ELF-1 (cell line): ENCODE results near the gene SYT17.
"Not testable (repeated sequence)": the region's sequence is repeated elsewhere in the genome, so short reads cannot be mapped to it uniquely, and the experiment has no call there.

Source experiments
- DNase-seq: peaks from one replicate; pipeline ENCODE4 v3.0.0-alpha.2; 2016; ENCODE audit warnings: low read depth, low spot score

SYT17 gene

DNA sequence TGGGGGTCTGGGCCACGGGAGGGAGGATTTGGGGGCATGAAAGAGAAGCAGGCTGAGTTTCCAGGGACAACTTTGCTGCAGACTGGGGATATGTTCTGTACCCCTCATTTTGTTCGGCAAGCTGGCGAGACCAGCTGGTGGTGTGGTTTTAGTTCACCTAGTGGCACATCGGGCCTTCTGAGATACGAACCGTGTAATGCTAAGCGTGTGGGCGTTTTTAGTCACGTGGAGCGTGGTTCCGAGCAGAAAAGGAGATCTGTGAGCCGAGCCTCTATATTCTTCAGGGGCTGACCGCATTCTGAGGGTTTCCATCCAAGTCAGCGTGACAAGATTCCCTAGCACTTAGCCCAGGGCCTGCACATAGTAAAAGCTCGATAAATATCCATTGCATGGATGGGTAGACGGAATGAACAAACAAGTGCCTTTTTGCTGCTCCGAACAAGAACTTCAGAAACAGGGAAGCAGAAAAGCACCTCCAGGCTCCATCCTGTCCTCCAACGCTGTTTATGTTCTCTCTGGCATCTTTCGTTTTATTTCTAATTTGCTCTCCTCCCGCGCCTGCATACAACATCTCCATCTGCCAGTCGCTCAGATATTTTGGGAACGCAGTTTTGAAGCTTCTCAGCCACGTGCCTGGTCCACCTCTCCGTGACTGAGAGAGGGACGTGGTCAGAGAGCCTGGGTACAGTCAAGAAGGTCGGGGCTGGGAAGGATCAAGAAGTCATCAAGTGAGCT lies 5.8 kb downstream of the SYT17 start:
- no peak for DNase-seq

DNA sequence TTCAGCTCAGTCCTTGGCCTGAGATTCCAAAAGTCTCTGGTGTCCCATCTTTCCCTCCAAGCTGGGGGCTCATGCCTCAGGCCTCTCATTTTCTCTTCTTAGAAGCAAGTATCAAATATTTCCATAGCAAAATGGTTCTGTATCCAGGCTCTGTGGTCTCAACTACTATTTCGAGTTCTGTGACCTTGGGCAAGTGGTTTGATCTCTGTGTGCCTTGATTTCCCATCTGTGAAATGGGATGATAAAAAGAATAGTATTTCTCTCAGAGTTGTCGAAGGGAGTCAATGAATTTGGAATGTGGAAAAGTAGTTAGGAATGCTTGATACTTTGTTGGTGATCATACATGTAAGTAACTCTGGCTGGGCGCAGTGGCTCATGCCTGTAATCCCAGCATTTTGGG lies 6.4 kb downstream of the SYT17 start:
- no peak for DNase-seq

DNA sequence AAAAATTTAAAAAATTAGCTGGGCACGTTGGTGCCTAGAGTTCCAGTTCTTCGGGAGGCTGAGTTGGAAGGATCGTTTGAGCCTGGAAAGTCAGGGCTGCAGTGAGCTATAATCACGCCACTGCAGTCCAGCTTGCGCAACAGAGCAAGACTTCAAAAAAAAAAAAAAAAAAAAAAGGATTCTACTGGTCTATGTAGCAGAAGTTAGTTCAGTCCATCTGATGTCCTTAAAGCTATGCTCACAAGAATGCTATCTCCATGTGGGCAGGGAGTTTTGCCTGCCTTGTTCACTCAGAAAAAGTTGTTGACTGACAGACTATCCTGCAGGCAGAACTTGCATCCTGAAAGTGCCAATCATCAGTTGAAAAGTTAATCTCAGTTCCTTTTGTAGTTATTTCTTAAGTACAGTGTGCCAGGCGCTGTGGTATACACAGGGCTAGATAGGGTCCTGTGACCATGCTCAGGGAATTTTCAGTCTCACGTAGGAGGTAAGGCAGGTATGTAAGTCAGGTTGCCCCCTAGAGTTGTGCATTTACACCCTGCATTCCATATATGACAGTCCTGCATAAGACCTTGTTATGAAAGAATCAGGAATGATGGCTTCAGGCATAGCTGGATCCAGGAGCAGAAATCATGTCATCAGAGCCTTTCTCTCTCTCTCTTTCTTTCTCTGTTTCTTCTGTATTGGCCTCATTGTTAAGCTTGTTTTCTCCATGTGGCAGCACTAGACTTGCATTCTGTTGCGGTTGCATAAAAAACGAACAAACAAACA lies 7.6 kb downstream of the SYT17 start:
- no peak for DNase-seq

DNA sequence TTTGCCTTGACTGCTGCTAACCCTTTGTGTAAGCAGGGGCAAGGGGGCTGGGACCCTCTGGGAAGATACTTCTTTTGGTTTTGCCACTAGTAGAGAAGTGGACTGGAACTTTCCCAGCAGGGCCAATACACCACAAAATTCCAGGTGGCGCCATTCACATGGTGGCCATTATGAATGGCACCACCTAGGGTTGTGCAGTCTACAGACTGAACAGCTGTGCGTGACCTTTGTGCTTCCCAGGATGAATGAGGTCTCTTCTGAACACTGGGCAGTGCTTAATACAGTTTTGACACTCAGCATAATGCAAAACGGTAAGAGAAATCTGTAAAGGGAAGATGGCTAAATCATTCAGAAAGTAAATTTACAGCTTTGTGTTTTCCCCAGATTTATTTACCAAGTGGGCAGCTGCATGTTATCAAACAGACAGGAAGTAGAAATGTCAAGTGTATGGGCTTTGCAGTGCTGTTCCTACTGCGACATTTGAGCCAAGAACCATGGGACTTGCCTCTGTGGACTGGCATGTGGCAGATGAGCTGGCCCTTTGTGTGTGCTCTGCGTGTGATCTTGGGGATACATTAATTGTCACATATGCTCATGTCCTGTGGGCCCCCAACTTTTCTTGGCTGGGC lies 9.2 kb downstream of the SYT17 start:
- DNase-seq: no peak

DNA sequence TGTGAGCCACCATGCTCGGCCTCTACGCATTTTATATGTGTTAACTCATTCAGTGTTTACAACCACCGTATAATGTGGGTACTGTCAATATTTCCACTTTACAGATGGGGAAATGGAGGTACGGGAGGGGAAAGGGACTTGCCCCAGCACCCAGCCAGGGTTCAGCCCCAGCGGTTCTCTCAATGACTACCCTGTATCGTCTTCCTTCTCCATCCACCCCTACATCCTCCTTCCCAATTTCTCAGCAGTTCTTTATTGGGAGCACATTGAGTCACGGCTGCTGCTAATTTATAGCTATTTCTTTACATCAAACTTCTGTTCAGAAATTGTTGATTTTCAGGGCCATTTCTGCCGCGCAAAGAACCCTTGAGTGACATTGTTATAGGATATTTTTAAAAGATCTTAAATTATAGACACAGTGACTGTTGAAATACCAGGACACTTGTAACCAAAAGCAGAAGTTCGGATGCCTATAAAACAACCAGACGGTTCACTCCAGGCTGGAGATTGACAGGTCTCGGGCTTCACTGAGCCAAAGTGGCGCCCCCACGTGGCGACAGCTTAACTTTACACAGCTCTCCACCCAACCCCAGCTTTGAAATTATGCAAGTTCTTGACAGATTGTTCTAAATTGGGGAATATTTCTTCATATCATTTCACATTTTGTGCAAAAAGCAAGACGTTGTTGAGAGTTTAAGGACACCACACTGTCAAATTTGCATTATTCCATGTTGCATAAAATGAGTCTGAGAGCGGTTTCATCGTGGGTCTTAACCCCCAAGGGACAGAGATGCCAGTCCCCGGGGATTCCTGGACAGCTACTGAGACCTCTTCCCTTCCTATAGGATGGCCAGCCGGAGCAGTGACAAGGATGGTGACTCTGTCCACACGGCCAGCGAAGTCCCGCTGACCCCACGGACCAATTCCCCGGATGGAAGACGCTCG lies 11.8 kb downstream of the SYT17 start:
- DNase-seq: peak; percentile 67

DNA sequence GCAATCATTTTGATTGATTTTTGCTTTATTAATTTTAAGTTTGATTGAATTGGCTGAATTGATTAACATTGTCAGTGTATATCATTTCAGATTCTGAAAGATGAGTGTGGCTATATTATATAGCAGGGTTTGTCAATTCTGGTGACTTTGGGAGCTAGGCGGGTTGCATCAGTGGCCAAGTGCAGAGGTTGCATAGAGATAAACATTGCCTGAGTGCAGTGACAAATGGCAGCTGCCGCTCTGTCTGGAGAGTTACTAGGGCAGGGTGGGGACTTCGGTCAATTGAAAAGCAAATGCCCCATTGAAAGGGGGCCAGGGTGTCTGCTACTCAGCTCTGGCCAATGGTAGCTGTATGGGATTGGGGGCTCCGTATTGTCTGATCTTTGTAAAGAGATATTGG lies 12.7 kb downstream of the SYT17 start:
- no peak for DNase-seq

DNA sequence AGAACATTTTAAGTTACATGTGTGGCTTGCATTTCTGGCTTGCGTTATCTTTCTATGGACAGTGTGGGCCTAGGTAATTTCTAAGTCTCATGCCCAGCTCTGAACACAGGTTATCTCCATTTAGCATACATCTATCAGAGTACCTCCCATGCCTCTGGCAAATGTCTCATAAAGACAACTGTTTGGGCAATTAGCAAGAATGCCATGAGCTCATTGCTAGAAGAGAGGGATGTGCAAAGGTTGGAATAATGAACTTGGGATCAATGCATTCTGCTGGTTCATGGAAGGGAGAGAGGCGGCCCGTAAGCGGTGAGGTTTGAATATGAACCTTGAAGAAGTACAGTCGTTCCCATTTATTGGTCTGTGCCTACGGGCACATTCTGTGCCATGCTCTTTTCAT lies 14.4 kb downstream of the SYT17 start:
- DNase-seq: no peak

DNA sequence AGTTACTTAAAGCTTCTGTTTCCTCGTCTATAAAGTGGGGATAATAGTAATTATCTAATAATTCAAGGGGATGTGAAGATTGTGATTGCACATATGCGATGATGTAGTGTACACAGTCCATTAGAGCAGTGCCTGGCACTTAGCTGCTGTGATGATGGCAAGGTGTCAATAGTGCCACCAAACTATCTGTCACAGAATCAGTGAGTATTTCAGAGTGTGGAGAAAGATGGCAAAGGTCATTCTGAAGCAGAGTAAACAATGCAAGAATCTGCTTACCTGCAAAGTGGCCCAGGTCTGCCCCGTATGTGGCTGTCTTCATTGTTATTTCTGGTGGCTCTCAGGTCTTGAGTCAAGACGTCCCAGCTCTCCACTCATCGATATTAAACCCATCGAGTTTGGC lies 15.1 kb downstream of the SYT17 start:
- no peak for DNase-seq

DNA sequence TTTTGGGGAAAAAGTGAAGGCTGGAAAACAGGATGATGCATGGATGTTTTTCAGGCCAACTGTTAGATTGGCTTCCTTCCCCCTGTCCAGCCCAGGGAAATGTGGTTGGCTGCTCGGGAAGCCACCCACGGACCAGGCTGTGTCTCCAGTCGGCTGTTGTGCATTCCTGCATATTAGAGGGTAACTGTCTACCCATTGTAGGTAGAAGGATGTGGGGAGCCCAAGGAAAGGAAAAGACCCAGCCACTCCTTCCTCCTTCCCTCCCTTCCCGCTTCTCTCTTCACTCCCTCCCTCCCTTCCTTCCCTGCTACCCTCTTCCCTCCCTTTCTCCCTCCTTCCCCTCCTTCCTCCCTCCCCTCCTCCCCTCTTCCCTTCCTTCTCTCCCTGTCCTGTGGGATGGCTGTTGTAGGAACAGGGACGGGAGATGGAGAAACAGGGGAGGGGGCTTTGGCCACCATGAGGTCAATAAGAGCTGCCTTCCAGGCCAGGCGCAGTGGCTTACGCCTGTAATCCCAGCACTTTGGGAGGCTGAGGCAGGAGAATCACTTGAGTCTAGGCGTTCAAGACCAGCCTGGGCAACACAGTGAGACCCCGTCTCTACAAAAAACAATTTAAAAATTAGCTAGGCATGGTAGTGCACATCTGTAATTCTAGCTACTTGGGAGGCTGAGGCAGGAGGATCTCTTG lies 16.9 kb downstream of the SYT17 start:
- DNase-seq: no peak

DNA sequence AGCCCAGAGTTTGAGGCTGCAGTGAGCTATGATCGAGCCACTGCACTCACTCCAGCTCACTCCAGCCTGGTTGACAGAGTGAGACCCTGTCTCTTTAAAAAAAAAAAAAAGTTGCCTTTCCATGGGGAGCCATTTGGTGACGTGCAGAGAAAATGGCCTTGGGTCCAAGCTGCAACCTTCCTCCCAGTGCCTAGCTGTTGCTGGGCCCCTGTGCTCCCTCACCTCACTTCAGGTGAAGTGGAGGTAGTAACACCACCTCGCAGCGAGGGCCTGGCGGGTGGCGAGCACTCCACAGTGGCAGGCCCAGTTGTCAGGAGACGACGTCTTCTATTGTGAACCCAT lies 17.4 kb downstream of the SYT17 start:
- DNase-seq: no peak

DNA sequence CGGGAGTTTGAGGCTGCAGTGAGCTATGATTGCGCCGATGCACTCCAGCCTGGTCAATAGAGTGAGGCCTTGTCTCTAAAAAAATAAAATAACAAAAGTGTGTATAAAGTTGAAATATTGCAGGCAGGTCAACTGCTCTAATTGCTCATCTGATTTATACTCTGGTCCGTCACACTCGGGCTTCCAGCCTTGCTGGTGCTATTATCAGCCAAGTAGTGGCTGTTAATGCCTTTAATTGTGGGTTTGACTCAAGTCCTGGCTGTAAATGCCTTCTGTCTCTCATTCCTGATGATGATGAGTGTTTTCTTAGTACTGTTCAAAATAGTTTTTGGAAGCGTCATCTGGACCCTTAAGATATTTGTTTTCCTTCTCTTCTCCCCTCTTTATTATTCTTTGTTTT lies 18.4 kb downstream of the SYT17 start:
- DNase-seq: no peak

DNA sequence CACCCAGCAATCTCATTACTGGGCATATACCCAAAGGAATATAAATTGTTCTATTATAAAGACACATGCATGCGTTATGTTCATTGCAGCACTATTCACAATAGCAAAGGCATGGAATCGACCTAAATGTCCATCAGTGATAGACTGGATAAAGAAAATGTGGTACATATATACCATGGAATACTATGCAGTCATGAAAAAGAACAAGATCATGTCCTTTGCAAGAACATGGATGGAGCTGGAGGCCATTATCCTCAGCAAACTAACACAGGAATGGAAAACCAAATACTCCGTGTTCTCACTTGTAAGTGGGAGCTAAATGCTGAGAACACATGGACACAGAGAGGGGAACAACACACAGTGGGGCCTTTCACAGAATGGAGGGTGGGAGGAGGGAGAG lies 19.9 kb downstream of the SYT17 start:
- DNase-seq: not testable (repeated sequence)

DNA sequence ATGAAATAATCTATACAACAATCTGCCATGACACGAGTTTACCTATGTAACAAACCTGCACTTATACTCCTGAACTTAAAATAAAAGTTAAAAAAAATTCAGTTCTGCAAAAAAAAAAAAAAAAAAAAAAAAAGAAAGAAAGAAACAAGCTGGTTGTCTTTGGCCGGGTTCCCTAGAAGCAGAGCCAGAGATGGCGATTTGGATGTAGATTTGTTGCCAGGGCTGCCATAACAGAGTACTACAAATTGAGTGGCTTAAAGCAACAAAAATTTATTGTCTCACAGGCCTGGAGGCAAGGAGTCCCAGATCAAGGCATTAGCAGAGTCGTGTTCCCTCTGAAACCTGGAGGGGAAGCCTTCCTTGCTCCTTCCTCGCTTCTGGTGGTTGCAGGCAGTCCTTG lies 20.4 kb downstream of the SYT17 start:
- DNase-seq: peak; percentile 49

DNA sequence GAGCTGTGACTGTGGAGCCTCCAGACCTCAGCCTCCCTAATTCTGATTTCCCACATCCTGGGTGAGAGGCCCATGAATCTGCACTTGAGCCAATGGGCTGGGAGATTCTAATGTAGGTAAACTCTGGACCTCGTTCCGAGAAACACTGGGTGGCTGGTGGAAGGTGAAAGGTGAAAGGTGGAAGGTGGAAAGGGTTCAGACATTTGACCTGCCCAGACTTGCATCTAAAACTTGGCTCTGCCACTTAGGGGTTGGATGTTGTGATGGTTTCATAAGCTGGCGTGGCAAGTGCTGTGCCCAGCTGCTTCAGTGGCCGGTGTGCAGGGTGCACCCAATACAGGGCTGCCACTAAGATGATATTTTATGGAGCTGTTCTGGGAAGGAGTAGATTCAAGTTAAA lies 24.8 kb downstream of the SYT17 start:
- DNase-seq: no peak

DNA sequence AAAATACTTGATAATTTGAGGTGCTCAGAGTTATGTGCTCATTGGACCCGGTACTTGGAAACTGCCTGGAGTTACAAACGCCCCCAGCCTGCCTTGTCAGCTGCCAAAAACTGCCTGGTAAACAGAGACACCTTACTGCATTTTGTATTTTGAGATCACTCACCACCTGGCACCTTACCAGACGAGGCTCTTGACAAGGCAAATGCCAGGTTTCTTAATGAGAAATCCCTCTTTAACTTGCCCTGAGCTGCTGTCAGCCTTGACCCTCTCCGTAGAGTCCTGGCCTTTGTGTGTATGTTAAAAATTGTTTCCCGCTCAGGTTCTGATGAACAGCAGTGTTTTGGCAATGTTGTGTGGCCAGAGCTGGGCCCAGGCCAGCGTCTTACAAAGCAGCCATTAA lies 28.8 kb downstream of the SYT17 start:
- no peak for DNase-seq

DNA sequence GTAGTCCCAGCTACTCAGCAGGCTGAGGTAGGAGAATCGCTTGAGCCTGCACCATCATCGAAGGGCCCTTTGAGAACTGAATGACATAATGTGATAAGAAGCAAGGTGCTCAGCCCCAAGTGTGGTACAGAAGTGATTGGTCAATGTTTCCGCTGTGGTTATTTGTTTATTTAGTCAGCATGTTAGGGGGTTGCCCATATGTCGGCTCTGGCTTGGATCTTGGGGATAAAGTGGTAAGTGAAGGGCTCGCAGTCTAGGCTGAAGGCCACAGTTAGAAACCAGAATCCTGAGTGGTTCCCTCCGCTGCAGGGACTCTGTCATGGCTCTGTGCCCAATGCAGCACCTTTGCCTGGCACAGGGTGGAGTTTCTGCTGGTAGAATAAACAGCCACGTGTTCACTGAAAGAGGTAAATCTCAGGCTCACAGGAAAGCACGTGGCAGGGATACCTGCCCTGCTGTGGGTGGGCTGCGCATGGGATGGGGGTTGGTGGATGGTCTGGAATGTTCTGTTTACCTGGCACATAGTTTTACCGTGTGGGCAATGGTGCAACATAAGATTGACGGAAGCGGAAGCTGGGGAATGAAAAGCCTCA lies 35.4 kb downstream of the SYT17 start:
- no peak for DNase-seq

DNA sequence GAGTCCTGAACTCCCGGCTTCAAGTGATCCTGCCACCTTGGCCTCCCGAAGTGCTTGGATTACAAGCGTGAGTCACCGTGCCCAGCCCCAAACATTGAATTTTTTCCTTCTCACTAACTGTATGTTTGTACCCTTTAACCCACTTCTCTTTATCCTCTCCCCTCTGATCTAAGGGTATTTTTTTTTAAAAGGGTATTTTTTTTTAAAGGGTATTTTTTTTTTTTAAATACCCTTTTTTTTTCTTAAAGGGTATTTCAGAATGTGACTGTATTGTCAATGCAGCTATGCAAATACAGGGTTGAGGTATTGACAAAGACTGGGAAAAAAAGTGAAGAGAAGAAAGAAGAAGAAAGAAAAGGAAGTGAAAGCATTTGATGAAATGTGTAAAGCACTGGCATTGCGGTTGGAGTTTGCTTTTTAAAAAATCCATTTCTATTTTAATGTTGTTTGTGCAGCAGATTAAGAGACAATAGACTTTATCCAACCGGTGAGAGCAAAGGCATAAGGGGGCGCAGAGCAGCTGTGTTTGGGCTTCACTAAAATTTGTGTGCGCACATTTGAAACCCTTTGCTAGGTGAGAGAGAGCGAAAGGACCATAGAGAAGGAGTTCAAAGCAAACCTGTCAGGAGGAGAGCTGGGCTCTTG lies 42.4 kb downstream of the SYT17 start:
- no peak for DNase-seq

DNA sequence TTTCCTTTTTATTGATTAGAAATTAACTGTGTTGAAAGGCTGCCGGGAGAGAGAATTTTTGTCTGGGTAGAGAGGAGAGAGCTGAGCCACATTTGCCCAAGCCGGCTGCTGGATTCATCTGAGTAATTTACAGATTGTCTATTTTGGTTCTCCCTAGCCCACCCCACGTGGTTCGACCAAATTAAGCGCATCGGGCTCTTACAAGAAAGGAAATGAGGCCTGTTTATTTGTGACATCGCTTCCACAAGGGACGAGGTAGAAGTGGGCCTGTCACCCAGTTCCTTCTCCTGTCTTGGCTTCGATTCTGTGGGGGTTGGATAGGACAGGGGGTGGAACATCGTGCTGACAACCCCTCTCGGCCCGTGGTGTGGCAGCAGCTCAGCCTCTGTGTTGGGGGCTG lies 42.9 kb downstream of the SYT17 start:
- no peak for DNase-seq

DNA sequence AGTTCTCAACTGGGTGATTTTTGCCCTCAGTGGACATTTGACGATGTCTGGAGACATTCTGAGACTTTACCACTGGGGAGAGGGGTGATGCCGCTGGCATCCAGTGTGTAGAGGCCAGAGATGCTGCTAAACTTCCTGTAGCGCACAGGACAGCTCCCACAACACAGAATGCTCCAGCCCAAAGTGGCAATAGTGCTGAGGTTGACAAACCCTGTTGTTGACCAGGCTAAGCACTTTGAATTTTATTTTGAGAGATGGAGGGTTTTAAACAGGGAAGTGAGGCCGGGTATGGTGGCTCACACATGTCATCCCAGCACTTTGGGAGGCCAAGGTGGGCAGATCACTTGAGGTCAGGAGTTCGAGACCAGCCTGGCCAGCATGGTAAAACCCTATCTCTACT lies 44.0 kb downstream of the SYT17 start:
- DNase-seq: no peak

DNA sequence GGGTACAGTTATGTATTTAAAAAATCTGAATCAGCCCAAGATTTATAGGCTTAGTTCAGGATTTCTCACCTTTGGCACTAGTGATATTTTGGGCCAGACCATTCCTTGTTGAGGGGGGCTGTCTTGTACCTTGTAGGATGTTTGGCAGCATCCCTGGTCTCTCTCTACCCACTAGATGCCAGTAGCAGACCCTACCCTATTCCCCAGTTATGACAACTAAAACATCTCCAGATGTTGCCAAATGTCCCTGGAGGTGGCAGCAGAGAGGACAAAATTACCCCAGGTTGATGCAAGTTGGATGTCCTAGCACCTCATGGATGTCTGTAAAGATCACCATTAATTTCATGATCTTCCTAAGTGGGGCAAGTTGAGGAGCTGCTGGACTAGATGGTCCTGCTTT lies 45.8 kb downstream of the SYT17 start:
- no peak for DNase-seq
